Smooth muscle cell (in vitro differentiated cells): ENCODE measurements around the gene C11orf24. TPM values are rescaled to one million over a fixed set of nuclear protein-coding genes. Genes with fewer than 3 reads are reported as not detected.

Source experiments
- DNase-seq: peaks from one replicate; lab custom pipeline; 2025; ENCODE audit not compliant: unreplicated experiment; lab: John Stamatoyannopoulos, UW
- H2AFZ ChIP-seq: fragments of 200-600 bp; sonication (generic); 2 replicates; pipeline ENCODE4 v1.6.0; 2016; ENCODE audit warnings: antibody characterized with exemption, low read depth, mild to moderate bottlenecking
- H3F3A ChIP-seq: fragments of 200-600 bp; sonication (generic); 2 replicates; pipeline ENCODE4 v1.6.0; 2017; ENCODE audit warnings: antibody characterized with exemption, low read depth
- H3K27ac ChIP-seq: fragments of 200-600 bp; sonication (generic); 2 replicates; pipeline ENCODE4 v1.5.1; 2016; ENCODE audit warnings: low read depth, mild to moderate bottlenecking
- H3K27me3 ChIP-seq: fragments of 200-600 bp; sonication (generic); 2 replicates; pipeline ENCODE4 v1.6.1; 2016; ENCODE audit warnings: low read depth, mild to moderate bottlenecking
- H3K36me3 ChIP-seq: fragments of 200-600 bp; sonication (generic); 2 replicates; pipeline ENCODE4 v1.5.1; 2016; ENCODE audit warnings: low read depth
- H3K4me1 ChIP-seq: fragments of 200-600 bp; sonication (generic); 2 replicates; pipeline ENCODE4 v1.5.1; 2016; ENCODE audit warnings: low read depth
- H3K4me2 ChIP-seq: fragments of 200-600 bp; sonication (generic); 2 replicates; pipeline ENCODE4 v1.6.0; 2016; ENCODE audit warnings: mild to moderate bottlenecking
- H3K4me3 ChIP-seq: fragments of 200-600 bp; sonication (generic); 2 replicates; pipeline ENCODE4 v1.5.1; 2016; ENCODE audit warnings: mild to moderate bottlenecking
- H3K79me2 ChIP-seq: fragments of 200-600 bp; sonication (generic); 2 replicates; pipeline ENCODE4 v1.6.0; 2016; ENCODE audit warnings: low read depth, mild to moderate bottlenecking
- H3K9ac ChIP-seq: fragments of 200-600 bp; sonication (generic); 2 replicates; pipeline ENCODE4 v1.6.0; 2016; ENCODE audit warnings: low read depth
- H3K9me3 ChIP-seq: fragments of 200-600 bp; sonication (generic); replicated peaks from 2 replicates; pipeline ENCODE4 v1.5.1; 2016; ENCODE audit warnings: low read depth
- H4K20me1 ChIP-seq: fragments of 200-600 bp; sonication (generic); 2 replicates; pipeline ENCODE4 v1.6.0; 2016; ENCODE audit warnings: low read depth
- CTCF ChIP-seq: fragments of 200-600 bp; sonication (generic); IDR thresholded peaks from 2 replicates; pipeline ENCODE4 v1.5.1; 2017; ENCODE audit warnings: borderline replicate concordance, mild to moderate bottlenecking, antibody characterized with exemption; ENCODE audit not compliant: insufficient read depth, poor library complexity, severe bottlenecking
- WGBS: methylation state at CpG from one replicate; pipeline ENCODE4 v1.1.7; 2016; ENCODE audit warnings: low lambda C conversion rate; 5-methylcytosine and 5-hydroxymethylcytosine counted together
- polyA plus RNA-seq: library from polyadenylated mRNA; unstranded; fragments of >200 nt; fragmentation: Nextera tagmentation; extraction: Ambion mirVana; gene quantifications from 2 replicates; pipeline ENCODE4 v1.2.1, GENCODE V29; 2016
- total RNA-seq: library from RNA; depleted of rRNA; stranded (reverse); fragments of >200 nt; gene quantifications from 2 replicates; pipeline ENCODE4 v1.2.3, GENCODE V29; 2014

C11orf24 gene
- total RNA-seq (48.6 and 58.1 TPM in 2 replicates), polyA plus RNA-seq (94.1 and 97.5 TPM in 2 replicates)

GRCh38 chr11:68271781-68272608 is at the start of gene C11orf24:
C11orf24 (minus strand) TSS chr11:68271973; CDS start chr11:68263767, 8,206 bp downstream.
- Histone ChIP-seq H3K4me1 (peaks cover 12% of the 10 kb centered on the region), H3K36me3 (no peaks in the 10 kb centered on the region), H3K9ac (peak within 1 kb of the TSS; percentile 99), H3K27me3 (no peaks in the 10 kb centered on the region), H3F3A (no peaks in the 10 kb centered on the region), H4K20me1 (peaks cover 40% of the 10 kb centered on the region), H3K79me2 (peaks cover 43% of the 10 kb centered on the region), H2AFZ (peak within 1 kb of the TSS; percentile 68), H3K9me3 (no peaks in the 10 kb centered on the region), H3K4me2 (peak within 1 kb of the TSS; percentile 93), H3K4me3 (peak within 1 kb of the TSS; percentile 94), H3K27ac (peak within 1 kb of the TSS; percentile 99)
- TF ChIP-seq CTCF, result no peak
- under 1% methylated on average over 70 of the region's 71 CpGs for WGBS
- DNase-seq, result peak; percentile 85

GRCh38 chr11:68317147-68317785 is 45.5 kb upstream of the C11orf24 start:
- Histone ChIP-seq H3K4me3 (no peak overlapping the region), H3K4me2 (no peak overlapping the region), H3K9me3 (no peaks in the 10 kb centered on the region), H3K27ac (no peak overlapping the region), H4K20me1 (peaks cover 62% of the 10 kb centered on the region), H3K79me2 (peaks cover 82% of the 10 kb centered on the region), H3K9ac (no peak overlapping the region), H2AFZ (no peak overlapping the region), H3K27me3 (no peaks in the 10 kb centered on the region), H3K36me3 (no peaks in the 10 kb centered on the region), H3K4me1 (peaks cover 6% of the 10 kb centered on the region), H3F3A (no peaks in the 10 kb centered on the region)
- TF ChIP-seq CTCF, result no peak
- DNase-seq, result no peak
- WGBS, result 85% methylated on average over 12 of the region's 15 CpGs

DNA sequence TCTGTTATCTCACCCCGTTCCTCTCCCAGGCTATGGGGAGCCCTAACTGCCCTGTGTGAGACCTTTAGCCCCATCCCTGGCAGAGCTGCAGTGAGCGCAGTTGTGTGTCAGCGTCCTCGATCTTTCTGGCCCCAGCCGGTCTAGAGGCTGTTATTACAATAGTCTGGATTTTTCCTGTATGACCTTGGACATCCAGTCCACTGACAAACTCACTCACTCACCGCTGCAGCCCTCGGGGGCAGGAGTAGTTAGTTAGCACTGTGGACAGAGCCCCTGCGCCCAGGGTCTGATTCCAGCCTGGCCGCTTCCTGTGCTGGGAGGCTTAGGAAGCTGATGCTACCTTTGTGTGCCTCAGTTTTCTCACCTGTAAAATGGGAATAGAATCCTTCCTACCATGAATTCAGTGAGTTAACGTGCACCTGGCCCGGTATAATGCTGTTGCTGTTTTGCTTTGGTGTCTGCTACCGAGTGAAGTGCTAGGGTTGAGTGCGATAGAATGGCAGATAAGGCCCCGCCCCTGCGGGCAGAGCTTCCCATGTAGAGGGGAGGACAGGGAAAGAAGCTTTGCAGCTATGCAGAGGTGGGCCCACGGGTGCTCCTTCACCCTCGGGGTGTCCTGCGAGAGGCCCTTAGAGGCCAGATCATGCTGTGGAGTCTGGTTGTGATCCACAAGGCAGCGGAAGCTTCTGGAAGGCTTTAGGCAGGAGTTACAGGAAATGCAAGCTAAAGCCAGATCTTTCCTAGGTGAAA is 43.6 kb upstream of the C11orf24 start:
- peaks cover 43% of the 10 kb centered on the region for H4K20me1 ChIP-seq
- no peak overlapping the region for H2AFZ ChIP-seq
- 71% methylated on average over 19 of the region's 19 CpGs for WGBS
- H3K4me2 ChIP-seq, result peak overlapping the region; percentile 92
- peaks cover 3% of the 10 kb centered on the region for H3F3A ChIP-seq
- peaks cover 63% of the 10 kb centered on the region for H3K79me2 ChIP-seq
- no peak for TF ChIP-seq CTCF
- DNase-seq, result no peak
- H3K9ac ChIP-seq, result no peak overlapping the region
- H3K36me3 ChIP-seq, result no peaks in the 10 kb centered on the region
- no peaks in the 10 kb centered on the region for H3K9me3 ChIP-seq
- H3K27me3 ChIP-seq, result no peaks in the 10 kb centered on the region
- H3K4me1 ChIP-seq, result peaks cover 6% of the 10 kb centered on the region
- peak overlapping the region; percentile 60 for H3K4me3 ChIP-seq
- peak overlapping the region; percentile 33 for H3K27ac ChIP-seq
